DOHH2 (cell line): ENCODE data around the gene RPL9.

Experiments
- H3F3A ChIP-seq: fragments of 200-600 bp; sonication (generic), shearing (Covaris generic); 2 replicates; pipeline ENCODE4 v1.6.0; 2016; ENCODE audit warnings: antibody characterized with exemption, mild to moderate bottlenecking; ENCODE audit not compliant: control insufficient read depth, insufficient read depth
- H3K27ac ChIP-seq: fragments of 200-600 bp; sonication (generic); 2 replicates; pipeline ENCODE4 v1.5.1; 2014; ENCODE audit warnings: low read depth, mild to moderate bottlenecking, low read length, moderate library complexity
- H3K27me3 ChIP-seq: fragments of 200-600 bp; sonication (generic); 2 replicates; pipeline ENCODE4 v1.6.1; 2014; ENCODE audit warnings: mild to moderate bottlenecking, low read length, mixed read lengths; ENCODE audit not compliant: control insufficient read depth
- H3K36me3 ChIP-seq: fragments of 200-600 bp; sonication (generic); 2 replicates; pipeline ENCODE4 v1.6.1; 2014; ENCODE audit warnings: mild to moderate bottlenecking, low read length, moderate library complexity, mixed read lengths; ENCODE audit not compliant: control insufficient read depth
- H3K4me1 ChIP-seq: fragments of 200-600 bp; sonication (generic); 2 replicates; pipeline ENCODE4 v1.6.1; 2014; ENCODE audit warnings: mild to moderate bottlenecking, low read length, mixed read lengths; ENCODE audit not compliant: control insufficient read depth
- H3K4me2 ChIP-seq: fragments of 200-600 bp; sonication (generic); 2 replicates; pipeline ENCODE4 v1.6.0; 2014; ENCODE audit warnings: mild to moderate bottlenecking, low read length, moderate library complexity
- H3K4me3 ChIP-seq: fragments of 200-600 bp; sonication (generic); 2 replicates; pipeline ENCODE4 v1.5.1; 2014; ENCODE audit warnings: mild to moderate bottlenecking, low read length, mixed read lengths
- H3K79me2 ChIP-seq: fragments of 200-600 bp; sonication (generic); 2 replicates; pipeline ENCODE4 v1.6.1; 2014; ENCODE audit warnings: mild to moderate bottlenecking, low read length, mixed read lengths; ENCODE audit not compliant: control insufficient read depth
- H3K9me2 ChIP-seq: fragments of 200-600 bp; sonication (generic); replicated peaks from 2 replicates; pipeline ENCODE4 v1.6.1; 2014; ENCODE audit warnings: mild to moderate bottlenecking, low read length, mixed read lengths; ENCODE audit not compliant: control insufficient read depth
- H3K9me3 ChIP-seq: fragments of 200-600 bp; sonication (generic); 2 replicates; pipeline ENCODE4 v1.6.1; 2014; ENCODE audit warnings: antibody characterized with exemption, low read length, mixed read lengths; ENCODE audit not compliant: control insufficient read depth, insufficient read depth
- H4K20me1 ChIP-seq: fragments of 200-600 bp; sonication (generic); 2 replicates; pipeline ENCODE4 v1.6.0; 2014; ENCODE audit warnings: low read depth, mild to moderate bottlenecking, antibody characterized with exemption, low read length, moderate library complexity; ENCODE audit not compliant: control insufficient read depth, insufficient read depth
- EZH2phosphoT487 ChIP-seq: fragments of 200-600 bp; sonication (generic); IDR thresholded peaks from 2 replicates; pipeline ENCODE4 v1.6.1; 2017; ENCODE audit warnings: borderline replicate concordance, mild to moderate bottlenecking, antibody characterized with exemption, low read length, moderate library complexity, mixed read lengths
- TF ChIP-seq, protein P1 (sequence below): fragments of 200-600 bp; sonication (generic); IDR thresholded peaks from one replicate; pipeline ENCODE4 v1.5.1; 2014; ENCODE audit warnings: antibody characterized with exemption, mild to moderate bottlenecking, low read depth, low read length; ENCODE audit not compliant: poor library complexity, severe bottlenecking

RPL9 gene

DNA sequence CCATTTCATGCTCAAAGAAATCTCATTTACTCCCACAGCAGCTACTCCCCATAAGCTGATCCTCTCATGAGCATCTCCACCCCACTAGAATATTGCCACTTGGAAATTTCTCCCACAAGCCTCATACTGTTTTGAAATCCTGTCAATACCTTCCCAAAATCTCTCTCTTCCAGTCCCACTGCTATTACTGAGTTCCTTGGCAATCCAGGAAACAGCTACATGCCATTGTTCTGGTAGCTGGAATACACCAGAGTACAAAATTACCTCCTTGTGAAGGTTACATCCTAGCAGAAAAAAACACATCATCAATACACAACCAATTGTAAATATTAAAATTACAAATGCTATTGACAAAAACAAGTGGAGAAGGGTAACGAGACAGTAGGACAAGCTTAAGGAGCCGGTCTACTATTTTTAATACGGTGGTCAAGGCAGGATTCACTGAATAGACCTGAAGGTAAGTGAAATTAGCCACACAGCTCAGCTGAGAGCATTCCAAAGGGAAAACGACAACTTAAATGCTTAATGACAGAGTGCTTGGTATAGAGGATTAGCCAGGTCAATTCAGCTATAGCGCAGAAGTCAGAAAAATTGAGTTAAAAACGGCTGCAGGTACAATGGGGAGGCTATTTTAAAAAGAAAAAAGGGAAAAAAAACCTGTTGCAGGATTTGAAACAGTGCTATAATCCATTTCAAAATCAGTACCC is 6.4 kb downstream of the RPL9 start:
- no peaks in the 10 kb centered on the region for H3K9me2 ChIP-seq
- peaks cover 98% of the 10 kb centered on the region for H3F3A ChIP-seq
- H3K79me2 ChIP-seq, result peaks cover 21% of the 10 kb centered on the region
- TF ChIP-seq, protein P1, sequence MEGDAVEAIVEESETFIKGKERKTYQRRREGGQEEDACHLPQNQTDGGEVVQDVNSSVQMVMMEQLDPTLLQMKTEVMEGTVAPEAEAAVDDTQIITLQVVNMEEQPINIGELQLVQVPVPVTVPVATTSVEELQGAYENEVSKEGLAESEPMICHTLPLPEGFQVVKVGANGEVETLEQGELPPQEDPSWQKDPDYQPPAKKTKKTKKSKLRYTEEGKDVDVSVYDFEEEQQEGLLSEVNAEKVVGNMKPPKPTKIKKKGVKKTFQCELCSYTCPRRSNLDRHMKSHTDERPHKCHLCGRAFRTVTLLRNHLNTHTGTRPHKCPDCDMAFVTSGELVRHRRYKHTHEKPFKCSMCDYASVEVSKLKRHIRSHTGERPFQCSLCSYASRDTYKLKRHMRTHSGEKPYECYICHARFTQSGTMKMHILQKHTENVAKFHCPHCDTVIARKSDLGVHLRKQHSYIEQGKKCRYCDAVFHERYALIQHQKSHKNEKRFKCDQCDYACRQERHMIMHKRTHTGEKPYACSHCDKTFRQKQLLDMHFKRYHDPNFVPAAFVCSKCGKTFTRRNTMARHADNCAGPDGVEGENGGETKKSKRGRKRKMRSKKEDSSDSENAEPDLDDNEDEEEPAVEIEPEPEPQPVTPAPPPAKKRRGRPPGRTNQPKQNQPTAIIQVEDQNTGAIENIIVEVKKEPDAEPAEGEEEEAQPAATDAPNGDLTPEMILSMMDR, result no peak
- TF ChIP-seq EZH2phosphoT487, result no peak
- no peak overlapping the region for H3K4me3 ChIP-seq
- no peaks in the 10 kb centered on the region for H3K27me3 ChIP-seq
- peaks cover 26% of the 10 kb centered on the region for H3K4me1 ChIP-seq
- H3K27ac ChIP-seq, result no peak overlapping the region
- H4K20me1 ChIP-seq, result peaks cover 51% of the 10 kb centered on the region
- no peak overlapping the region for H3K4me2 ChIP-seq
- peaks cover 74% of the 10 kb centered on the region for H3K36me3 ChIP-seq
- H3K9me3 ChIP-seq, result no peaks in the 10 kb centered on the region

DNA sequence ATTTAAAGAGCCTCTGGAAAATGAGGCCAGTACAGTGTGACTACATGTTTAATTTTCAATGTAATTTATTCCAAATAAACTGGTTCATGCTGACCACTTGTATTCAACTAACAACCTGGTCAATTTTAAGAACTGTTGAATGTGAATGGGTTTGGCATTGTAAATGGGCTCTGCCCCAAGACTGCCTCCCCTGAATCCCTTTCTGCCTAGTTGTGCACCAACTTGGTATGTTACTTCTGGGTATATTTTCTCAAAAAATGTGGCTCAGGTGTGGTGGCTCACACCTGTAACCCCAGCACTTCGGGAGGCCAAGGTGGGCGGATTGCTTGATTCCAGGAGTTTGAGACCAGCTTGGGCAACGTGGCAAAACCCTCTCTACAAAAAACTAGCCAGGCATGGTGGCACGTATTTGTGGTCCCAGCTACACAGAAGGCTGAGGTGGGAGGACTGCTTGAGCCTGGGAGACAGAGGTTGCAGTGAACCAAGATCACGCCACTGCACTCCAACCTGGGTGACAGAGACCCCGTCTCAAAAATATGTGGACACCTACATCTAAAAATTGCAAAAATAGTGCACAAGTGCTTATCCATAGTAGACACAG is 7.2 kb downstream of the RPL9 start:
- Histone ChIP-seq H3K36me3 (peaks cover 67% of the 10 kb centered on the region), H3K9me2 (no peaks in the 10 kb centered on the region), H3K27ac (no peak overlapping the region), H3K9me3 (no peaks in the 10 kb centered on the region), H3K4me3 (no peak overlapping the region), H4K20me1 (peaks cover 43% of the 10 kb centered on the region), H3K4me2 (no peak overlapping the region), H3K79me2 (peaks cover 13% of the 10 kb centered on the region), H3K27me3 (no peaks in the 10 kb centered on the region), H3K4me1 (peaks cover 22% of the 10 kb centered on the region), H3F3A (peaks cover 91% of the 10 kb centered on the region)
- TF ChIP-seq, protein P1, result no peak
- no peak for TF ChIP-seq EZH2phosphoT487

DNA sequence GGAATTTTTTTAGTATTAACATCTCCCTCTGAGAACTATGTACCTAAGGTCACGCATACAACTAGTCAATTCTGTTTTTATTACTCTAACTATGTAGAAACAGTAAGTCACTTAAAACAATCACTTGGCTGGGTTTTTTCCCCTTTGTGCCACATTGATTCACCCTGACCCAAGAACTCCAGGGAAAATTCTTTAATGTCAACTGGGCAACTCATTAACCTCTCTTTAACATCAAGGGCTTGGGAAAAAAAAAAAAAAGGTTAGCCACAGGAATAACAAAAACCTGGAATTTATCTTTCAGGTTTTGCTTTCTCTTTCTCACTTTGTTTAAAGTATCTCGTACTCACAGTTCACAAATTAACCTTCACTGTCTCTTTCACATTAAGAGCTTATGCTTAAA is 8.1 kb downstream of the RPL9 start:
- no peak overlapping the region for H3K4me2 ChIP-seq
- H4K20me1 ChIP-seq, result peaks cover 34% of the 10 kb centered on the region
- H3K27me3 ChIP-seq, result no peaks in the 10 kb centered on the region
- peaks cover 13% of the 10 kb centered on the region for H3K4me1 ChIP-seq
- TF ChIP-seq, protein P1, result no peak
- no peak for TF ChIP-seq EZH2phosphoT487
- peaks cover 4% of the 10 kb centered on the region for H3K79me2 ChIP-seq
- H3K9me2 ChIP-seq, result no peaks in the 10 kb centered on the region
- no peak overlapping the region for H3K27ac ChIP-seq
- no peak overlapping the region for H3K4me3 ChIP-seq
- H3K9me3 ChIP-seq, result no peaks in the 10 kb centered on the region
- peaks cover 85% of the 10 kb centered on the region for H3F3A ChIP-seq
- H3K36me3 ChIP-seq, result peaks cover 58% of the 10 kb centered on the region
